Coronary artery (tissue), 2 donors: ENCODE data around the gene RND1.

ENCODE experiments used
- DNase-seq: peaks from one replicate; pipeline ENCODE4 v3.0.0-alpha.2; 2017; ENCODE audit warnings: low spot score
- H3K27ac ChIP-seq, 2 donors: fragments of 200-600 bp; sonication (generic); one replicate each; pipeline ENCODE4 v1.5.1; 2016 to 2019
- H3K4me3 ChIP-seq: fragments of 200-600 bp; sonication (generic); 2 replicates; pipeline ENCODE4 v1.5.1; 2016; ENCODE audit warnings: mild to moderate bottlenecking, moderate library complexity
- CTCF ChIP-seq: fragments of 200-600 bp; sonication (generic); IDR thresholded peaks from one replicate; pipeline ENCODE4 v1.5.1; 2019; ENCODE audit warnings: antibody characterized with exemption

The RND1 gene

GRCh38 chr12:48827026-48827425, 38.6 kb downstream of the RND1 start:
- no peak overlapping the region for H3K4me3 ChIP-seq
- TF ChIP-seq CTCF = no peak
- no peak overlapping the region for H3K27ac ChIP-seq
- no peak for DNase-seq

GRCh38 chr12:48826209-48826855, 39.3 kb downstream of the RND1 start:
- Histone ChIP-seq H3K27ac (no peak overlapping the region), H3K4me3 (no peak overlapping the region)
- no peak for TF ChIP-seq CTCF
- no peak for DNase-seq

- Histone ChIP-seq H3K4me3 (no peak overlapping the region), H3K27ac (no peak overlapping the region)
- no peak for TF ChIP-seq CTCF
- no peak for DNase-seq
Measured at GRCh38 chr12:48824905-48825304, 40.8 kb downstream of the RND1 start.

- TF ChIP-seq CTCF = no peak
- Histone ChIP-seq H3K4me3 (no peak overlapping the region), H3K27ac (no peak overlapping the region)
- DNase-seq = no peak
Measured at GRCh38 chr12:48824112-48824511, 41.6 kb downstream of the RND1 start.

- TF ChIP-seq CTCF = no peak
- Histone ChIP-seq H3K27ac (no peak overlapping the region), H3K4me3 (no peak overlapping the region)
- no peak for DNase-seq
Measured at GRCh38 chr12:48823281-48823680, 42.4 kb downstream of the RND1 start.

- DNase-seq = no peak
- TF ChIP-seq CTCF = no peak
- Histone ChIP-seq H3K27ac (no peak overlapping the region), H3K4me3 (no peak overlapping the region)
Measured at GRCh38 chr12:48822711-48823110, 43.0 kb downstream of the RND1 start.

GRCh38 chr12:48822139-48822538, 43.5 kb downstream of the RND1 start:
- TF ChIP-seq CTCF = no peak
- Histone ChIP-seq H3K4me3 (no peak overlapping the region), H3K27ac (no peak overlapping the region)
- DNase-seq = no peak
